Peyer's patch (tissue), 4 donors: ENCODE results near the gene AHRR. TPM values are rescaled to one million over a fixed set of nuclear protein-coding genes. Genes with fewer than 3 reads are reported as not detected.
A peak's percentile ranks its signal among the peaks of the same experiment; 100 is the strongest.

Experiments used
- DNase-seq, 3 donors: peaks; one replicate each; pipeline ENCODE4 v3.0.0-alpha.2; 2017 to 2019
- H3K27ac ChIP-seq, 4 donors: fragments of 200-600 bp; sonication (generic); one replicate each; pipeline ENCODE4 v1.5.1; 2016 to 2019
- H3K27me3 ChIP-seq, 2 donors: fragments of 200-600 bp; sonication (generic); one replicate each; pipeline ENCODE4 v1.5.1; 2019
- H3K36me3 ChIP-seq, 3 donors: fragments of 200-600 bp; sonication (generic); one replicate each; pipeline ENCODE4 v1.5.1; 2016 to 2019
- H3K4me1 ChIP-seq, 4 donors: fragments of 200-600 bp; sonication (generic); one replicate each; pipeline ENCODE4 v1.5.1; 2016 to 2019
- H3K4me3 ChIP-seq, 4 donors: fragments of 200-600 bp; sonication (generic); 1 replicate in 3 of 4; 2 replicates in 1 of 4; pipeline ENCODE4 v1.5.1; 2016 to 2019; ENCODE audit warnings: mild to moderate bottlenecking in 1 of 4
- H3K9me3 ChIP-seq, 4 donors: fragments of 200-600 bp; sonication (generic); one replicate each; pipeline ENCODE4 v1.5.1; 2016 to 2019; ENCODE audit warnings: mild to moderate bottlenecking in 1 of 4
- POLR2A ChIP-seq, 2 donors: fragments of 450-650 bp; IDR thresholded peaks; one replicate each; pipeline ENCODE4 v1.5.1; 2017; ENCODE audit warnings: antibody characterized with exemption in 2 of 2, mild to moderate bottlenecking in 2 of 2, moderate library complexity in 2 of 2
- total RNA-seq, 4 donors: library from RNA; depleted of rRNA; stranded (reverse); fragments of >200 nt; gene quantifications; one replicate each; pipeline ENCODE4 v1.1.0, GENCODE V29; 2016
- TF ChIP-seq, protein P1 (sequence below), 6 experiments: fragments of 450-650 bp in 4 of 6; fragments of 200-600 bp in 2 of 6; sonication (generic) in 1 of 6; IDR thresholded peaks; one replicate each; pipeline ENCODE4 v1.5.1; 2017 to 2019; ENCODE audit warnings: antibody characterized with exemption in 6 of 6, mild to moderate bottlenecking in 3 of 6, moderate library complexity in 1 of 6

AHRR gene
- total RNA-seq, 4 donors from 2014 or later, result 1.6 to 28.1 (median 2.4) TPM

DNA sequence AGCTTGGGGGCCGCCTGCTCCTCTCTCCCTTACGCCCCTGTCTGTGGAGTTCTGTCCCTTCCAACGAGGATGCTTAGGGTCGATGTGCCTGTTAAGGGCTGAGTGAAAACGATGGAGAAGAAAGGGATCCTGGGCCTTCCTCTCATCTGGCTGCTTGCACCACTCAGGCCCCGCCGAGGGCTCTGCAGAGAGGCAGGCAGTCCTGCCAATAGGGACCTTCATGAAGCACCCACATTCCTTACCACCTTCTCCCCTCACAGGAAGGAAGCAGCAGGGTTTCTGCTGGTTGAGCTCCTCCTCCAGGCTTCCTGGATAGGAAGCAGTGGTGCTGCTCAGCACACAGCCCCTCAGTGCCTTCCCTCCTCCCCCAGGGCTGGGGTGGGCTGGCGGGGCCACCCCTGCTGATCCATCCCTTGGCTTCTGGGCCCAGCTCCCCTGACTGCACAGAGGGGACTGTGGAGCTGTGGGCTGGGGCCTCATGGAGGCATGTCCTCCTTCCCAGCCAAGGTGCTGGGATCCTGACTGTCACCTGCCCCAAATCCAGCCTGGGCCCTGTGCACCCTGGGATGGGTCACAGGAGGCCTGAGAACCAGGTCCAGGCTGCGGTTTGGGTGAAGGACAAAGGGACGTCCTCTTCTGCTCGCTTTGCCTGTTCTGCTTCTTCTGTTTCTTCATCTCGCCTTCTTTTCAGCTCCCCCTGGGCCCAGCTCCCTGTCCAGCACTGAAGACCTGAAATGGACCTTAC lies 50.5 kb downstream of the AHRR start:
- DNase-seq, result peak; percentile 6 to 45 (median 42)
- peaks cover 0 to 40% (median 16%) of the 10 kb centered on the region in 4 donors for H3K4me1 ChIP-seq
- no peaks in the 10 kb centered on the region for H3K36me3 ChIP-seq
- TF ChIP-seq POLR2A (IDR thresholded peaks at IDR 0.05), result no peak
- TF ChIP-seq, protein P1, sequence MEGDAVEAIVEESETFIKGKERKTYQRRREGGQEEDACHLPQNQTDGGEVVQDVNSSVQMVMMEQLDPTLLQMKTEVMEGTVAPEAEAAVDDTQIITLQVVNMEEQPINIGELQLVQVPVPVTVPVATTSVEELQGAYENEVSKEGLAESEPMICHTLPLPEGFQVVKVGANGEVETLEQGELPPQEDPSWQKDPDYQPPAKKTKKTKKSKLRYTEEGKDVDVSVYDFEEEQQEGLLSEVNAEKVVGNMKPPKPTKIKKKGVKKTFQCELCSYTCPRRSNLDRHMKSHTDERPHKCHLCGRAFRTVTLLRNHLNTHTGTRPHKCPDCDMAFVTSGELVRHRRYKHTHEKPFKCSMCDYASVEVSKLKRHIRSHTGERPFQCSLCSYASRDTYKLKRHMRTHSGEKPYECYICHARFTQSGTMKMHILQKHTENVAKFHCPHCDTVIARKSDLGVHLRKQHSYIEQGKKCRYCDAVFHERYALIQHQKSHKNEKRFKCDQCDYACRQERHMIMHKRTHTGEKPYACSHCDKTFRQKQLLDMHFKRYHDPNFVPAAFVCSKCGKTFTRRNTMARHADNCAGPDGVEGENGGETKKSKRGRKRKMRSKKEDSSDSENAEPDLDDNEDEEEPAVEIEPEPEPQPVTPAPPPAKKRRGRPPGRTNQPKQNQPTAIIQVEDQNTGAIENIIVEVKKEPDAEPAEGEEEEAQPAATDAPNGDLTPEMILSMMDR (IDR thresholded peaks at IDR 0.05), result no peak
- H3K4me3 ChIP-seq, result no peak overlapping the region
- H3K9me3 ChIP-seq, result no peaks in the 10 kb centered on the region
- peaks cover 0 to 4% of the 10 kb centered on the region in 2 donors for H3K27me3 ChIP-seq
- peak overlapping the region in 1 of 4 donors; percentile 25 for H3K27ac ChIP-seq

DNA sequence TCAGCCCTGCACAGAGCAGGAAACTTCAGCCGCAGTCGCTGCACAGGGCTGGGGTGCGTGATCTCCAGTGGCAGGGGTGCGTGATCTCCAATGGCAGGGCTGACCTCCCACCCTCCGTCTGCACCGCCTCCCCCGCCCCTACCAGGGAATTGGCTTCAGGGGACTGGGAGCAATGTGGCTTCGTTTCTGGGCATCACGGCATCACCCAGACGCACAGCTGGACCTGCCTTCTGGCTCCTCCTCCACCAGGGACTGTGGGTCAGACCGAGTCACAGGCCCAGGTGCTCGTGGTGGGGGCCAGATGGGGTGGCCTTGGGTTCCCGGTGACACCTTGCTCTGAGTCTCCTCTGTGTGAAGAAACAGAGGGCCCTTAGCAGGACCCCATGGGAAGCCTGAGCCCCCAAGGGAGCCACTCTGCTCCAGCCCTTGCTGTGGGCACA lies 51.1 kb downstream of the AHRR start:
- H3K27me3 ChIP-seq, result peaks cover 0 to 4% of the 10 kb centered on the region in 2 donors
- no peaks in the 10 kb centered on the region for H3K36me3 ChIP-seq
- peaks cover 0 to 40% (median 16%) of the 10 kb centered on the region in 4 donors for H3K4me1 ChIP-seq
- H3K4me3 ChIP-seq, result no peak overlapping the region
- no peak for TF ChIP-seq POLR2A (IDR thresholded peaks at IDR 0.05)
- TF ChIP-seq, protein P1 (IDR thresholded peaks at IDR 0.05), result no peak
- no peaks in the 10 kb centered on the region for H3K9me3 ChIP-seq
- peak overlapping the region in 2 of 4 donors; percentile 22 to 25 for H3K27ac ChIP-seq
- peak; percentile 13 to 39 (median 25) for DNase-seq

DNA sequence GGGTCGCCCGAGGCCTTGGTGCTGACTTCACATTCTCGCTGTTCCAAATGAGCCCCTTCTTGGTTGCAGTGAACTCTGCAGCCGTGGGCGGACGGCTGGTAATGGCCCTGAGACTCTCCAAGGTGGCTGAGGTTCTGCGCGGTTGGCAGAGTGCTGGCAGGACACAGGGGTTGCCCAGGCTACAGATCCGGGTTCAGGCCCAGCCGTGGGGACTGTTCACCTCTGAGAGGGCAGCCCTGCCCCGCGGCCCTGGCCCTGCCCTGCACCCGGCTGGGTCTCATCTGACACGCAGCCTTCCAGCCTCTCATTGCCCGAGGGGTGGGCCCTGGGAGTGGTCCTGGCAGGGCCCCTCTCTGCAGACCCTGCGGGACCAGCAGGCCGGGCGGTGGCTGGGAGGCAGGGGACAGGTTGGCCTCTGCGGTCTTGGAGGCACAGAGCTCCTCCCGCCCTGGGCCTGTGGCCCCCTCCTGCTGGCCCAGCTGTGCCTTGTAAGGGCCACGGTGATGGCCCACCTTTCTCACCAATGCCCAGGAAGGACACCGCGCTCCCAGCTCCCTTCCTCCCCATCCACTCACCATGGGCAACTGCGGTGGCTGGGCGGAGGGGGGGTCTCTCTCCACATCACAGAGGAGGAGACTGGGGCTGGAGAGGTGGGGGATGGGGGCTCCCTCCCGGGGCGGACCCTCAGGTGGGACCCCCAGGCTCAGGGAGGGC lies 51.6 kb downstream of the AHRR start:
- H3K9me3 ChIP-seq, result no peaks in the 10 kb centered on the region
- peaks cover 0 to 4% of the 10 kb centered on the region in 2 donors for H3K27me3 ChIP-seq
- H3K27ac ChIP-seq, result peak overlapping the region; percentile 22 to 52 (median 38)
- peaks cover 0 to 39% (median 16%) of the 10 kb centered on the region in 4 donors for H3K4me1 ChIP-seq
- peak overlapping the region; percentile 34 to 55 (median 50) for H3K4me3 ChIP-seq
- TF ChIP-seq, protein P1 (IDR thresholded peaks at IDR 0.05), result no peak
- TF ChIP-seq POLR2A (IDR thresholded peaks at IDR 0.05), result no peak
- peak; percentile 14 to 46 (median 45) for DNase-seq
- H3K36me3 ChIP-seq, result no peaks in the 10 kb centered on the region

DNA sequence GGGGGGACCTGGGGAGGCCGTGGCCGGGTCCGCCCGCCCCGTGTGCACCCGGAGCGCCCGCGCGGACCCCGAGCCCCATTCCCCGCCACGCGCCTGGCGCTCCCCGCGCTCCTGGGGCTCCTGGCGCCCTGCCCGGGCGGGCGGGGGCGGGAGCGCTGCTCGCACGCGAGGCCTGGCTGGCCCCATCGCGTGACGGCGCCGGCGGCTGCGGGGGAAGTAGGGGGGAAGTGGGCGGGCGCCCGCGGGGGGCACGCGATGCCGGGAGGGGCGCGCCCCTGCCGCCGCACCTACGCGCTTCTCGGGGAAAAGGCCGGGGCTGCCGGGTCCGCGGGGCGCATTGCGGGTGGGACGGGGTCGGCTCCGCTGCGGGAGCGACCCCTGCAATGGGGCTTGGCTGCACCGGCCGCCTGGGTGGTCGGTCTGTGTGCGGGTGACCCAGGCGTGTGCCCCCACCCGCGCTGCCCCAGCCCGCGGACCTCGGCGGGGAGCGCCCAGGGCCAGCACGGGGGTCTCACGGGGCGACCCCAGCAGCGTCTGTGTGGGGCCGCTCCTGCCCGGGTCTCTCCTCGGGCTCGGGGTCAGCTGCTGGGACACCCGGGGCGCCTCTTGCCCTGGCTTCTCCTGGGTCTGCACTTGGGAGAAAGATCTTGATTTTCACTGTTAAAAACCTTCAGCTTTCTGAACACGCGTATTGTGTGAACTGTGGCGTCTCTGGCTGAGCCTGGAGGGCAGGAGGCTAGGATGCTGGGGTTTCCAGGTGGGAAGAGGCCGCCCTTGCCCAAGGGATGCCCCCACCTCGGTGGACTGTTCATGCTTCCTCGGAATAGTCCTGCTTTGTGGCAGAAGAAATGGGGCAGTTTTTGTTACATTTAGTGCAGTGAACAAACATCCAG lies 52.4 kb downstream of the AHRR start:
- H3K9me3 ChIP-seq, result no peaks in the 10 kb centered on the region
- H3K4me3 ChIP-seq, result peak overlapping the region; percentile 34 to 55 (median 50)
- DNase-seq, result peak; percentile 16 to 60 (median 59)
- peaks cover 0 to 31% (median 11%) of the 10 kb centered on the region in 4 donors for H3K4me1 ChIP-seq
- H3K27ac ChIP-seq, result peak overlapping the region; percentile 49 to 60 (median 54)
- no peak for TF ChIP-seq POLR2A (IDR thresholded peaks at IDR 0.05)
- TF ChIP-seq, protein P1 (IDR thresholded peaks at IDR 0.05), result no peak
- no peaks in the 10 kb centered on the region for H3K36me3 ChIP-seq
- peaks cover 0 to 4% of the 10 kb centered on the region in 2 donors for H3K27me3 ChIP-seq
